ENCODE results near the gene IDH3A.

The IDH3A gene

DNA sequence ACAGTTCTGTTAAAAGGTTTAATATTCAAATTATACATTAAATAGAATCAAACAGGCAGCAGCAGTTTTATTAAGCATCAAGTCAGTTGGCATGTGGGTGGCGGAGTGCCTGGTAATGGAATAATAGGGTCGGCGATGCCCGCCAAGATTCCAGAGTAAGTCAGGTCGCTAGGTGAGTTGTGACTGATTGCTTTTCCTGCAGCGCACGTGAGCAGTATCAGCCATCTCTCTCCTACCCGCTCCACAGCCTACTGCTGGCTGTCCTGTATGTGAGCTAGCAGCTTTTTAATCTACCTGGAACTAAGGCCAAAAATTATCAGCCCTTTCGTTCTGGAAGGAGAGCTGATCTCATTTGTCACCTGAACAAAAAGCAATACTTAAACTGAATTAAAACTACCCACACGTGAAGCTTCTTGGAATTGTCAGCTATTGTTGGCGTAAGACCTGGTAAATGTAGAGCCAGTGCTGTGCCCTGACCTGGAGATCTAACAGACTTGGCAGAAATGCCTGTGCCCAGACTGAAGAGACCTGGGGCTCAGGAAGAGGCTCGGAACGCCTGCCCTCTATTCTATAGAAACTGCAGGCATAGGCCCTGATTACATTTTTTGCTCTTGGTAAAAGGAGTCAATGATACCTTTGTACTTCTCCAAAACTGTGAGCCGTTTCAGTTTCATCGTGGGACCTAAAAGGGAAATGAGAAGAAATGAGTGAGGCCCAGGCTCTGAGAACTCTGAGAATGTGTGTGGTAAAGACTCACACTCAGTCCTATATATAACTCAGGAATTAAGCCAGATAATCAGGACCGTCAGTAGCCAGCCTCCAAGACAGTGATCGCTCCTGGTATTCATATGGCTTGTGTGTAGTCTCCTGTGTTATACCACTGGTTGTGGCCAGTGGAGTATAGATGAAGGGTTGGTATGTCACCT, 21.9 kb downstream of the IDH3A start:
- peak; percentile 86 for DNase-seq

- DNase-seq: no peak
These were observed 22.8 kb downstream of the IDH3A start for GRCh38 chr15:78171864-78172472.

DNA sequence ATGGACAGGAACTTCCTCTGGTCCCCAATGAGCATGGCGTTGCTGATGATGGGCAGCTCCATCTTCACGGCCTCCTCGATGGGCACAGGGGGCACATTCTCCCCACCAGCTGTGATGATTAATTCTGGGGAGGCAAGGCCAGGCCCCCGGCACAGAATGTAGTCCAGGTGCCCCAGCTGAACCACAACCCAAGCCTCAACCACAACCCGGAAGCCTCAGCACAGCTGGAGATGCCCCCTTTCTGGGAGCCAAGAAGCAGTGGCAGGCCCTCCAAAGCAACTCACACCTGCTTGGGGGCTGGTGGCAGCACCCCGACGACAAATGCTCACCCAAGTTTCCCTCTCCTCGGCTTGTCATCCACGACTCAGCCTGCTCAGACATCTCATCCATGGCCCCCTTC, 25.2 kb downstream of the IDH3A start:
- no peak for DNase-seq

DNA sequence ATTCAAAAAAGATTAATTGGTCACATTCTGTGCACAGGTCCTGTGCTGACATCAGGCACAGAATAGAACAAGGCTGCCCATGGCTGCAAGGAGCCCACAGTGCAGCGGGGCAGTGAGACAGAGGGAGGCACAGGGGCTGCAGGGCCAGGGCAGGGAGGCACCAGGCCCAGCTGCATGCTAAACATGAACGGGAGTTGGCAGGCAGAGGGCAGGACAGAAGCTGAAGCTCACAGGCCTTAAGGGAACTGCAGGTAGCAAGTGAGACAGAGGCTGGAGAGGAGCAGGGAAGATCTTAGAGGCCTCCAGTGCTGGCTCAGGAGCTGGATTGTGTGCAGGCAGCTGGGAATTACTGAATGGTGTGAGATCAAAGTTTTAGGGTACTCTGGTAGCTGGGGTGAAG, 26.2 kb downstream of the IDH3A start:
- DNase-seq: no peak

DNA sequence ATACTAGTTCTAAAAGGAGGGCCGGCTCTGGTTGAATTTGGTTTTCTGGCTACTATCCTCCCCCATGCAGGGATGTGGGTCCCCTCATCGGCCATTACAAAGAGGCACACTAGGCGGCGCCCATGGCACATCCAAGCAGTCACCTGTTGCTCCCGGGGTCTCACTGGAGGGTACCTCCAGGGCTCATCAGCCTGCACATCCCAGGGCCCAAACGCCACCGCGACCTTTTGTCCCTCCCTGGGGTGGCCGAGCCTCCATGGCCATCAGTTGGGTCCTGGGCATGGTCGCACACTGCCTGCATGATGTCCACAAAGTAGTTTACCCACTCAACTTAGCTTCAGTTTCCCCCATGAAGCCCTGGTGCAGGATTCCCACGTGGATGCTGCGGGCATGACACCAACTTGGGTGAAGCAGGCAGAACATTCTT, 28.3 kb downstream of the IDH3A start:
- peak; percentile 10 for DNase-seq

DNA sequence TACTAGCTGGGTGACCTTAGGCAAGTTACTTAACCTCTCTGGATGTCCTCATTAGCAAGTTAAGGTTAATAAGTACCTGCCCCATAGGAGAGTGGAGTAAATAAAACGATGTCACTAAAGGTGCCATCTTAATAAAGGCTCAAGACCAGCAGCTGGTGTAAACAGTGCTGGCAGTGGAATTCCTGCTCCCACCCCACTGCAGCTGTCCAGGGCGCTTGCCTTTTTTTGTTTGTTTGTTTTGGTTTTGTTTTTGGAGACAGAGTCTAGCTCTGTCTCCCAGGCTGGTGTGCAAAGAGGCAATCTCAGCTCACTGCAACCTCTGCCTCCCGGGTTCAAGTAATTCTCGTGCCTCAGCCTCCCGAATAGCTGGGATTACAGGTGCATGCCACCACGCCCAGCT, 28.9 kb downstream of the IDH3A start:
- no peak for DNase-seq

- DNase-seq: no peak
These were observed 30.2 kb downstream of the IDH3A start for GRCh38 chr15:78179286-78179840.

- no peak for DNase-seq
These were observed 30.7 kb downstream of the IDH3A start for GRCh38 chr15:78179906-78180305.

- no peak for DNase-seq
These were observed 33.2 kb downstream of the IDH3A start for GRCh38 chr15:78182336-78182700.

DNA sequence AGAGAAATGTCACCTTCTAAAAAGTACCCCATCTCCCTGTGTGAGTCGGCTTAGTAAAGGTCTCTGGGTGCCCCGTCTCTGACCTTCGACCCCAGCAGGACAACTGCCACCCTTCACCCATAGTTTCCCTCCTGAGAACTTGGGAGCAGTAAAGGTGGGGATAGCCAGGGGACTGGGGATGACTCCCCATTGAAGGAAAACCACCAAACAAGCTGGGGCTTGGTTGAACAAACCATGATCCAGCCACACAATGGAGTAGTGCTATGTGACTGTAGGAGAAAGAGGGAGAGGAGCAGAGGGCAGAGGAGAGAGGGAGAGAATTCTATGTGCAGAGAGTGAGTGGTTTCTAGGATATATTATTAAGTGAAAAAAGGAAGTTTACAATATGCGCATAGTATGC, 33.7 kb downstream of the IDH3A start:
- no peak for DNase-seq

DNA sequence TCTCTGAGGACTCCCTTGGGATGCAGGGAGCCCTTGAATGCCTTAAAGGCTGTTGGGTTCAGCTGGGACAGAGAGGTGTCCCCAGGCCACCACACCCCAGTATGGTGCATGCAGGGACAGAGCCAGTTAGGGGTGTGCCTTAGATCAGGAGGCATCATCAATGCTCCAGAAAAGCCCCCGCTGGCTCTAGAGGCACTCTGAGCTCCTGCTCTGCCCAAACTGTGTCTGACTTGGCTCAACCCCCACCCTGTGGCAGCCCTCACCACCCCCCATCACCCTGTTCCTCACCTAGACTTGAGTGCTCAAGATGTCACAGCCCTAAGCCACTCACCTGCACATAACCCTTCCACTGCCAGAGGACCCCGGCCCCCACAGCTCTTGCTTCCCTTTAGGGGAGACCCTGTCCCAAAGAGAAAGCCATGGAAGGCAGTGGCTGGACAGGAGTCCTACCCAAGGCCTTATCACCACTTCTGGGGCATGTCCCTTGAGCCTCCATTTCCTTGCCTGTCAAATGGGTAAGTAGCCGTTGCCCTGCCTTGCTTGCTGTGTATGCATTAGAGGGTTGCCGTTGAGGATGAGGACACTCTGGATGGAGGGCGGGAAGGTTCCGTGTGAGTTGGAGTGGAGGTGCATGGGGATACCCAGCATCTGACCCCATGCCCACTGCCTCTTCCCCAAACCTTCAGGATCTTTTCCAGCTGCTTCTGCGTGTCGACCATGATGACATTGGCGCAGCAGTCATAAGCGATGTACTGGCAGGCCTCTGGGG, 43.8 kb downstream of the IDH3A start:
- no peak for DNase-seq

DNA sequence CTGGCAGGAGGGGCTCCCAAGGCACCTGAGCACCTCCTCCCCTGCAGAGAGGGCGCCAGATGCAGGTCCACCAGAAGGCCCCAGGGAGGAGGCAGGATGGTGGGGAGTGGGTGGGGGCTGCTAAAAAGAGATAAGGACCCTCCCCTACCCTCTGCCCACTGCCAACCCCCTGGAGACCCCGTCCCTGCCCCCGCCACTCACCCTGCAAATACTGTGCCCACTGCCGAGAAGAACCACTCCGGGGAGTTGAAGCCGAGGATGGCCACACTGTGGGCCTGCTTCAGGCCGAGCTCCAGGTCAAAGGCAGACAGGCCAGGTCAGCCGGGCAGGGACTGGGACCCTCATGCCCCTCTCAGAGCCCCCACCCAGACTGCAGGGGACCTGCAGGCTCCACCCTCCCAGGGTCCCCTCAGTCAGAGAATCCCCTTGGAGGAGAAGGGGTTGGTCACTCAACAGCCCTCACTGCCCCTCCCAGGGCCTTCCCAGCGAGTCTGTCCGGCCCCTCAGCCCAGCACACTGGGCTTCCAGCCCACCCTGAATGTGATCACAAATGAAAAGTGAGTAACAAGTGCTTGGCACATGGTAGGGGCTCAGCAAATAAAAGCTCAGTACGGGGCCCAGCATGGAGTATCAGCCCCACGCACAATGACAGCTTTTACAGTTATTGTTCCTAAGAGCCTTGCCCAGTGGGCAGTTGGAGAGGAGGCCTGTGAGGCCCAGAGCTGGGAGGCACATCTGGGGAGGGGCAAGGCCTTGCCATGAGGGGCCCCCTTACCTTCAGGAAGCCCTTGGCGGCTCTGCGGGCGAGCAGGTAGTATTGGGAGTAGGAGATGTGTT, 44.8 kb downstream of the IDH3A start:
- no peak for DNase-seq

GRCh38 chr15:78194568-78194925, 45.4 kb downstream of the IDH3A start:
- no peak for DNase-seq

DNA sequence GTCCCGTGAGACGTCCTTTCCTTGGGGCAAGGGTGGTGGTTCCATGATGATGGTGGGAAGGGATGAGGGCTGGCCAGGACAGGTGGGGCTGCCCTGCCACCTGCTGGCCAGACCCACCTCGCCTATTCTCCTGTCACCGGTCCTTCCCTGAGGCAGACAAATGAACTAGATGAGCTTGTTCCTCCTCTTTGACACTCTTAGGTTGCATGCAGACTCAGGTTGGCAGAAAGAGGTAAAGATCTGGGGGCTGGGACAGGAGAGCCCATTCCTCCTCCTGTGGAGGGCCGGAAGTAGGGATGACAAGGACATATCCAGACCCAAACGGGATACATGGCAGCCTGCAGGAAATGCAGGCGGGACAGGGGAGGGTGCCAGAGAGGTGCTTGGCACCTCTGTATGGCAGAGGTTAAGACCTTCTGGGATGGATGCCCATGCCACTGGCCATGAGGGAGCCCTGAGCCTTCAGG, 46.6 kb downstream of the IDH3A start:
- peak; percentile 34 for DNase-seq

DNA sequence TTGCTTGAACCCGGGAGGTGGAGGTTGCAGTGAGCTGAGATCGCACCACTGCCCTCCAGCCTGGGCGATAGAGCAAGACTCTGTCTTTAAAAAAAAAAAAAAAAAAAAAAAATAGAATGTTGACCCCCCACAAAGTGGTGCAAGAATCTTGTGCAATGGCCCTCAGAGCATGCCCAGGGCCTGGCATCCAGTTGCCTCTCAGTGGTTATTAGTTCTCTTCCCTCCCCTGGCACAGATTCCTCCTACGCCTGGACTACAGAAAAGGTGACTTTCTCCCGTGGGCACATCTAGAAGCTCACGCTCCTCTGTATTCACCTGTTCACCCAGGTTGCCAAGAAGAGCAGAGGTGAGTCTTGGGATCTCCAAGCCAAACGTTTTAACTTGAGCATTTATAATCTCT, 48.5 kb downstream of the IDH3A start:
- no peak for DNase-seq

- no peak for DNase-seq
These were observed 51.2 kb downstream of the IDH3A start for GRCh38 chr15:78200276-78200930.

GRCh38 chr15:78201281-78202190, 52.4 kb downstream of the IDH3A start:
- no peak for DNase-seq

DNA sequence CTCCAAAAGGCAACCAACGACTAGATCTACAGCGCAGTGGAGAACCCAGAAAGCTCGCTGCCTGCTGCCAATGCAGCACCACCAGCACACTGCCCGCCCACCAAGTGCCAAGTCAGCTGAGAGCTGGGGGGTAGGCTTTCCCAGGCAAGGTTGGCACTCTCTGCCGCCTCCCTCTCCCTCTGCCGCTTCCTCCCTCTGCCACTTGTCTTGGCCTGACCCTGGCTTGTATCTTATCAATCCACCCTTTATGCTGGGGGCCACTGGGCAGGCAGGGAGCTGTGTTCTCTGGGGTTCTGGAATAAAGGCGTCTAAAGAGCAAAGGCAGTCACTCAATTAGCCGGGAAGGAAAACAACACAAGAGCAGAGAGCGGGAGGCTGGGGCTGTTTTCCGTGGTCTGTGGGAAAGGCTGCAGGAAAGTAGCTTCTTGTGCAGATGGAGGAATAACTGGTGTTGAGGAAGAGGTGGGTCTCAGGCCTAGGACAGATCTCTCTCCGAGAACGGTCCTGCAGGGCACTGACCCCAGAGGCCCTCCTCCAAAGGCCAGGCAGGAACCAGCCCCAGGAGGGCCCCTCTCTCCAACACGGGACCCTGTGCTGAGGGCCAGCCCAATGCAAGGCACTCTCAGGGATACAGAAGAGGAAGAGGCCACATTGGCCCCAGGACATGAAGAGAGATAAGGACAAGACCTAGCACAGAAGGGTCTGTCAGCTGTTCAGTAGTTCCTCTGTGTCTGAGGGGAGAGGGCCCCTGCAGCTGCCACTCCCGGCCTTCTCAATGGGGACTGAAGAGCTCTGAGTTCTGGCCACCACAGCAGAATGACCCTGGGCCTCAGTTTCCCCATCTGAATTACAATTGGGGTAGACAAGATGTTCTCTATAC, 54.4 kb downstream of the IDH3A start:
- no peak for DNase-seq
